GM15510 (cell line): ENCODE measurements around the gene IQSEC3.

ENCODE experiments used
- POLR2A ChIP-seq: IDR thresholded peaks from 3 replicates; pipeline ENCODE4 v1.6.1; 2011; ENCODE audit warnings: borderline replicate concordance; ENCODE audit not compliant: insufficient read length; ENCODE audit errors: extremely low read depth

Gene IQSEC3

GRCh38 chr12:87315-87714 is 20.7 kb downstream of the IQSEC3 start:
- no peak for TF ChIP-seq POLR2A

- TF ChIP-seq POLR2A: no peak
These were observed 21.3 kb downstream of the IQSEC3 start for GRCh38 chr12:87856-88255.

GRCh38 chr12:89653-90052 is 23.1 kb downstream of the IQSEC3 start:
- no peak for TF ChIP-seq POLR2A

GRCh38 chr12:91213-91612 is 24.6 kb downstream of the IQSEC3 start:
- no peak for TF ChIP-seq POLR2A

GRCh38 chr12:93266-94005 is 26.9 kb downstream of the IQSEC3 start:
- no peak for TF ChIP-seq POLR2A

- TF ChIP-seq POLR2A: no peak
These were observed 30.0 kb downstream of the IQSEC3 start for GRCh38 chr12:96543-96942.

- TF ChIP-seq POLR2A: no peak
These were observed 32.4 kb downstream of the IQSEC3 start for GRCh38 chr12:98924-99352.

- TF ChIP-seq POLR2A: no peak
These were observed 33.0 kb downstream of the IQSEC3 start for GRCh38 chr12:99605-100004.

- no peak for TF ChIP-seq POLR2A
These were observed 35.7 kb downstream of the IQSEC3 start for GRCh38 chr12:101969-102878.

- TF ChIP-seq POLR2A: no peak
These were observed 36.3 kb downstream of the IQSEC3 start for GRCh38 chr12:102879-103168.

GRCh38 chr12:103169-103981 is 36.8 kb downstream of the IQSEC3 start:
- TF ChIP-seq POLR2A: no peak

GRCh38 chr12:104551-105081 is 38.0 kb downstream of the IQSEC3 start:
- no peak for TF ChIP-seq POLR2A

- TF ChIP-seq POLR2A: no peak
These were observed 39.1 kb downstream of the IQSEC3 start for GRCh38 chr12:105696-106095.

- no peak for TF ChIP-seq POLR2A
These were observed 39.6 kb downstream of the IQSEC3 start for GRCh38 chr12:106118-106591.

- no peak for TF ChIP-seq POLR2A
These were observed 42.0 kb downstream of the IQSEC3 start for GRCh38 chr12:108594-108993.
